Ovary (tissue), 9 donors: ENCODE measurements around the gene ASCC3. TPM values are rescaled to one million over a fixed set of nuclear protein-coding genes. Genes with fewer than 3 reads are reported as not detected.

ENCODE experiments used
- DNase-seq, 5 donors: peaks; one replicate each; pipeline ENCODE4 v3.0.0-alpha.2; 2019 to 2020
- H3K27ac ChIP-seq, 2 donors: fragments of 200-600 bp; one replicate each; pipeline versions ENCODE4 v1.5.1 to v1.8.0; 2019 to 2022
- H3K27me3 ChIP-seq: fragments of 200-600 bp; one replicate; pipeline ENCODE4 v1.8.0; 2022
- H3K36me3 ChIP-seq: fragments of 200-600 bp; sonication (generic); one replicate; pipeline ENCODE4 v1.5.1; 2019
- H3K4me1 ChIP-seq: one replicate; pipeline ENCODE4 v1.8.1; 2013; ENCODE audit warnings: mild to moderate bottlenecking, moderate library complexity; ENCODE audit not compliant: insufficient read depth
- H3K4me3 ChIP-seq: fragments of 200-600 bp; sonication (generic); one replicate; pipeline ENCODE4 v1.5.1; 2017
- H3K9me3 ChIP-seq, 2 donors: fragments of 200-600 bp in 1 of 2; sonication (generic) in 1 of 2; one replicate each; pipeline versions ENCODE4 v1.5.1 to v1.8.1; 2013 to 2019; ENCODE audit warnings: mild to moderate bottlenecking in 1 of 2, moderate library complexity in 1 of 2
- EP300 ChIP-seq: sonication (generic); formaldehyde crosslinking; IDR thresholded peaks from one replicate; pipeline ENCODE4 v1.6.1; 2017; ENCODE audit warnings: antibody characterized with exemption
- POLR2A ChIP-seq: fragments of 450-650 bp; IDR thresholded peaks from one replicate; pipeline ENCODE4 v1.6.1; 2017; ENCODE audit warnings: antibody characterized with exemption, mild to moderate bottlenecking, moderate library complexity
- WGBS, 3 donors: extraction: QIAGEN DNeasy Blood & Tissue Kit in 1 of 3; methylation state at CpG; one replicate each; pipeline versions ENCODE4 v1.1.5 to v1.1.7; 2013 to 2017; 5-methylcytosine and 5-hydroxymethylcytosine counted together
- intact Hi-C, 4 donors: fragments of 100-400 bp; cut with DNase I; formaldehyde crosslinking; loops; one replicate each; pipeline versions ENCODE4 v1.11.0 to v1.15.1; 2022 to 2023
- polyA plus RNA-seq, 2 donors: library from polyadenylated mRNA; stranded (reverse); fragments of 200-250 nt in 1 of 2; fragments of 350-450 nt in 1 of 2; fragmentation: Illumina TruSeq in 1 of 2; extraction: RNeasy Lipid Tissue Mini Kit (QIAGEN cat#74804) in 1 of 2; gene quantifications; one replicate each; pipeline ENCODE4 v1.2.3, GENCODE V29; 2013 to 2014
- total RNA-seq, 7 donors: library from RNA; depleted of rRNA in 2 of 7; stranded (reverse); fragments of >200 nt in 2 of 7; fragmentation: NEBNext Ultra II Directional in 3 of 7; extraction: Animal tissue kit (Norgen Biotek cat#: 25700) in 3 of 7; gene quantifications; one replicate each; pipeline versions ENCODE4 v1.1.0 to v1.2.4, GENCODE V29; 2016 to 2023
- TF ChIP-seq, protein P1 (sequence below), 3 donors: fragments of 450-650 bp in 2 of 3; fragments of 200-600 bp in 1 of 3; IDR thresholded peaks; one replicate each; pipeline versions ENCODE4 v1.5.1 to v1.8.0; 2016 to 2022; ENCODE audit warnings: antibody characterized with exemption in 3 of 3, mild to moderate bottlenecking in 1 of 3
- donor health status: DM: no; HTN: no; CAD: no; lungs with moderate emphysema.
- donor health status: DM: no; HTN: no; CAD: no.
- donor health status: Bipolar disorder and iron deficiency.
- donor health status: DM: yes; HTN: yes; CAD: no.
- donor health status: DM: no; HTN: no; CAD: no.
- donor health status: DM: yes; HTN: yes; CAD: no.

ASCC3 gene
- total and polyA plus RNA-seq, 9 donors: 8.2 to 34.2 (median 22.0) TPM

DNA sequence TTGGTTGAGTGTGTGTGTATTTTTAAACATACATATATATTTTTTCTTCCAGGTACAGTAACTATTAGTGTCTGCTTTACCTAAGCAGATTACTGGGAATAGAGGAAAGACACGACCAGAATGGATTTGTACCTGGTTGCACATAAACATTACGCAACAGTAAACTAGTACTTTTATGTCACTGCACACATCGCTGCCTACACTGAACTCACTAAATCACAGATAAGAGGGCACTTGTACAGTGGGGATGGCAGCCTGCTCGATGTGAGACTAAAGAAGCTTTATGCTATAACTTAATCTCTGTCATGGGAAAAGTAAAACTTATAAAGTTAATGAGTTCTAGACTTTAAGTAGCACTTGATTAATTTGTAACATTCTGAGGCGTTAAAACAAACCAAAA is 326.9 kb downstream of the ASCC3 start:
- no peaks in the 10 kb centered on the region for H3K9me3 ChIP-seq
- no peak overlapping the region for H3K4me3 ChIP-seq
- TF ChIP-seq EP300 (no peak), POLR2A (no peak)
- TF ChIP-seq, protein P1, sequence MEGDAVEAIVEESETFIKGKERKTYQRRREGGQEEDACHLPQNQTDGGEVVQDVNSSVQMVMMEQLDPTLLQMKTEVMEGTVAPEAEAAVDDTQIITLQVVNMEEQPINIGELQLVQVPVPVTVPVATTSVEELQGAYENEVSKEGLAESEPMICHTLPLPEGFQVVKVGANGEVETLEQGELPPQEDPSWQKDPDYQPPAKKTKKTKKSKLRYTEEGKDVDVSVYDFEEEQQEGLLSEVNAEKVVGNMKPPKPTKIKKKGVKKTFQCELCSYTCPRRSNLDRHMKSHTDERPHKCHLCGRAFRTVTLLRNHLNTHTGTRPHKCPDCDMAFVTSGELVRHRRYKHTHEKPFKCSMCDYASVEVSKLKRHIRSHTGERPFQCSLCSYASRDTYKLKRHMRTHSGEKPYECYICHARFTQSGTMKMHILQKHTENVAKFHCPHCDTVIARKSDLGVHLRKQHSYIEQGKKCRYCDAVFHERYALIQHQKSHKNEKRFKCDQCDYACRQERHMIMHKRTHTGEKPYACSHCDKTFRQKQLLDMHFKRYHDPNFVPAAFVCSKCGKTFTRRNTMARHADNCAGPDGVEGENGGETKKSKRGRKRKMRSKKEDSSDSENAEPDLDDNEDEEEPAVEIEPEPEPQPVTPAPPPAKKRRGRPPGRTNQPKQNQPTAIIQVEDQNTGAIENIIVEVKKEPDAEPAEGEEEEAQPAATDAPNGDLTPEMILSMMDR (IDR thresholded peaks at IDR 0.05): no peak
- no peak overlapping the region for H3K27ac ChIP-seq
- H3K27me3 ChIP-seq: no peaks in the 10 kb centered on the region
- no peak for DNase-seq
- H3K36me3 ChIP-seq: no peaks in the 10 kb centered on the region
- intact Hi-C loops: no loop called here
- WGBS, 3 donors: 81 to 86% (median 86%) methylated on average over 5 of the region's 5 CpGs
- no peaks in the 10 kb centered on the region for H3K4me1 ChIP-seq

DNA sequence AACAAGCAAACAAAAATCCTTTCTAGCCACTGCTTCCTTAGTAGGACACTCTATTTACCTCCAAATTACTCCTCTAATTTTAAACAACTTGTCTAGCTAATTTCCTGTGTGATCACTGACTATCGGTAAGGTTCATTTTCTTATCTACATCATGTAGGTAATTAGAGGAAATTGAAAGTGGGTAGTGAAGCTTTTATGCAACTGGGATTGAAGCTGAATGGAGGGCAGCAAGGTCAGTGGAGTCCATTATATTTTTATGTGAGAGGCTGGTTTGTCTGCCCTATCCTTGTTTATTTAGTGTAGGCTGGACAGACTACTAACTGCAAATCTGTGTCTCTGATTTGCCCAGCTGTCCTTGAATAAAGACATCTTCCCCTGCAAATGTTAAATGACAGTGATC is 327.9 kb downstream of the ASCC3 start:
- no peak overlapping the region for H3K27ac ChIP-seq
- no peaks in the 10 kb centered on the region for H3K27me3 ChIP-seq
- DNase-seq: no peak
- no peaks in the 10 kb centered on the region for H3K4me1 ChIP-seq
- no peaks in the 10 kb centered on the region for H3K9me3 ChIP-seq
- intact Hi-C loops: no loop called here
- TF ChIP-seq, protein P1 (IDR thresholded peaks at IDR 0.05): no peak
- TF ChIP-seq POLR2A (no peak), EP300 (no peak)
- 33 to 61% (median 57%) methylated on average over 1 of the region's 1 CpG for WGBS, 3 donors
- no peaks in the 10 kb centered on the region for H3K36me3 ChIP-seq
- no peak overlapping the region for H3K4me3 ChIP-seq

DNA sequence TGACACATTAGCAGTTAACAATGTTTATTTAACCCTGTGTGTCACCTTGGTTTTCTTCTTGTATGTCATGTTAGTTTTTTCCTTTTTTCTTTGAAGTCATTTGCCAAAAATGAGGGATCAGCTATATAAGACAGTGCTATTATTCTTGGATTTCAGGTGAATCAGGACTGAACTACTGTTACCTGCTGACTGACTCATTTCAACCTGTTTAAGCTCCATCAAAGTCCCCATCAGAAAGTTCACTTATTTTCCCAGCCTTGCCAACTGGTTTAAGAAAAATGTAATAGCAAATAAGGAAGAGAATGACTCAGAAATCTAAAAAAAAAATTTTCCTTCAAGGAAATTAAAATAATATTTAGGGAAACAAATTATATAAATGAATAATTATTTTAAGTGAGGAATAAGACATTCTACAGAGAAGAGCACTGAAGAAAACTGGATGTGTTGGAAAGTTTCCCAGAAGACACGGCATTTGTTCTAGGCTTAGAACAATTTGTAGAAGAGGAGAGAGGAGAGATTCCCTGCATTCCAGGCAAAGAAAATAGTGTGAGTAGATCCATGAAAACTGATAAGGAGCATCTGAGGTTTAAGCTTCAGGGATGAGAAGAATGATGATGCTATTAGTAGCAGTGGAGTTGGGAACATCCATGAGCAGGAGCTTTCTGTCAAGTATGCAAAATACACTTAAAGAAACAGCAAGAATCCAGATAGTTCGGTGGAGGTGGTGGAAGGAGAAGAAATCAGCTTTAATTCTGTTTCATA is 331.5 kb downstream of the ASCC3 start:
- Histone ChIP-seq H3K36me3 (no peaks in the 10 kb centered on the region), H3K4me1 (no peaks in the 10 kb centered on the region), H3K9me3 (no peaks in the 10 kb centered on the region), H3K27me3 (no peaks in the 10 kb centered on the region), H3K4me3 (no peak overlapping the region), H3K27ac (no peak overlapping the region)
- WGBS, 3 donors: 24 to 42% (median 37%) methylated on average over 2 of the region's 2 CpGs
- intact Hi-C loops: no loop called here
- no peak for TF ChIP-seq EP300
- TF ChIP-seq POLR2A: no peak
- TF ChIP-seq, protein P1 (IDR thresholded peaks at IDR 0.05): no peak
- no peak for DNase-seq

DNA sequence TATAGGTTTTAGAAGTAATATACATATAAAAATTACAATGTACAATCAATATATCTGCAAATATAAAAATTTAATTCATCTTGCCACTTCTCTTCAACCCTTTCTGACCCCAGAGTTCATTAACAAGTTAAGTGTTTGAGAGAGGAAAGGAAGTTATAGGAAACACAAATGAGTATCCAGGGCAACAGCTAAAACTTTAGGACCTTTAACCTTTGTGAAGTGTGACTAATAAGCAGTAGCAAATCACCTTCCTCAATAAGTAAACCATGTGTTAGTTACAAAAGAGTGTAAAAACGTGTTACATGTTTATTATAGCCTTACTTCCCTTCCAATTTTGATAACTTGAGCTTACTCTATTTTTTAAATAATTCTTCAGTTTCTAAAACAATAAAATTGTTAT is 343.0 kb downstream of the ASCC3 start:
- WGBS, 3 donors: 10 to 21% (median 15%) methylated on average over 1 of the region's 1 CpG
- TF ChIP-seq EP300 (no peak), POLR2A (no peak)
- TF ChIP-seq, protein P1 (IDR thresholded peaks at IDR 0.05): no peak
- Histone ChIP-seq H3K4me1 (no peaks in the 10 kb centered on the region), H3K4me3 (no peak overlapping the region), H3K36me3 (no peaks in the 10 kb centered on the region), H3K27me3 (no peaks in the 10 kb centered on the region), H3K9me3 (no peaks in the 10 kb centered on the region), H3K27ac (no peak overlapping the region)
- DNase-seq: no peak
- intact Hi-C loops: no loop called here
